Suppressor macrophage treated with lipopolysaccharide for 4 hours (primary cell): ENCODE data around the gene SMARCE1.
A peak's percentile ranks its signal among the peaks of the same experiment; 100 is the strongest.

ENCODE experiments used
- DNase-seq: peaks from one replicate; pipeline ENCODE4 v3.0.0-alpha.2; 2020

The SMARCE1 gene

DNA sequence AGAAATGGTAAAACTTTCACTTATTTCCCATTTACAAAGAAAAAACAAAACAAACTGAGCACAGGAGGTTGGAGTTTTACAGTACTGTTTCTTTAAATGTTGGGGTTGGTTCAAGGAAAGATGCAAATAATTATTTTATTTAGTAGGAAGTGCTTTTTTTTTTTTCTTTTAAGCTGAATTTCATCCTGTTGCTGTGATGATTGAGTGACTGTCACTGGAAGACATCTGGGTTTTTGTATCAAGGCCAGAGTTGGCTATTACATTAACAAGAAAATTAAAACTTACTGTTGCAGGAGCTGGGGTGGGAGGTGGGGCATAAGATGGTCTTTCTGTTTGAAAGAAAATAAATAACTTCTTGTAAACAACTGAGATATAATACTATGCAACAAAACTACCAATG is 2.3 kb downstream of the SMARCE1 start:
- no peak for DNase-seq

DNA sequence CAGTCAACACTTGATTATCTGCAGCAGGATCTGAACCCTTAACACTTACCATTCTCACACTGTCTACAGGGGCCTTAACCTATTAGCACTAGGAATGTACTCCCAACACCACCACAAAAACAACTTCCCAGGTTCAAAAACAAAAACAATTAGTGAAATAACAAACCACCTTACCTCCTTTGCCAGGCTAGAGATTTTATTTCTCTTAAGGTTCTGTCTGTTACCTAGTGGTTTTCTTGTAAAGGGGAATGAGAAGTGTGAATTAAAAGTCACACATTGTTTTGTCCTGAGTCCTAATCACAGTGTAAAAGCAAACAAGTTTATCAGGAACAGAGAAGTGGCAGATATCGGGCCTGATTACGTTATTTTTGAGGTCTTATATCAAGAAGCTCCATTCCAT is 9.7 kb downstream of the SMARCE1 start:
- no peak for DNase-seq

DNA sequence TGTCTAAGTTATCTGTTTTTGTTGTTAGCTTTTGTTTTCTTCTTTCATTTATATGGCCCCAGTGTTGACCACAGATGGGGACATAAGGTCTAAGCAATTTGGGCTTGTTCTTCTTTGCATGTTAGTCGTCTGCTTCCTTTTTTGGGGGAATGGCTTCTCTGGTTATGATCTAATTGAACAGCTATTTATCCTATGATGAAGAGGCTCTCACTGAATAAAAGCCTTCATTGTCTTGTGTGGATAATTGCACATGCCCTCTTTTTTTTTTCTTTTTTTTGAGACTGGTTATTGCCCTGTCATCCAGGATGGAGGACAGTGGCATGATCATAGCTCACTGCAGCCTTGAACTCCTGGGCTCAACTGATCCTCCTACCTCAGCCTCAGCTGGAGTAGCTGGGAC is 13.7 kb downstream of the SMARCE1 start:
- no peak for DNase-seq

DNA sequence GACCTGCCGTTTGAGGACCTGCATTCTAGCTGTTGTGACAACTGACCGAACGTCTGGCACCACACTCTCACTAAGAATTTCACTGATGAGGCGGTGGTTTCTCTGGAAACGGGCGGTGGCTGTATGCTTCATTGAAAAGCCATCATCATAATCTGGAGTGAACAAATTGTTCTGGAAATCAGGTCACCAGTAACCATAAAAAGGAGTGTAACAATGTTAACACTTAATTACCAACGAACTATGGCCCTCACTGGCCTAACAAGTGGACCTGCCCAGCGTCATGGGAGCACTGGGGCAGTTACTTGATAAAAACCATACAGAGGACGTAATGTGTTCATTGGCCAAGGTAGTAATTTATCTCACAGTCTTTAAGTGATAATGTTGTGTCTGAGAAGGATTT is 15.4 kb downstream of the SMARCE1 start:
- no peak for DNase-seq

DNA sequence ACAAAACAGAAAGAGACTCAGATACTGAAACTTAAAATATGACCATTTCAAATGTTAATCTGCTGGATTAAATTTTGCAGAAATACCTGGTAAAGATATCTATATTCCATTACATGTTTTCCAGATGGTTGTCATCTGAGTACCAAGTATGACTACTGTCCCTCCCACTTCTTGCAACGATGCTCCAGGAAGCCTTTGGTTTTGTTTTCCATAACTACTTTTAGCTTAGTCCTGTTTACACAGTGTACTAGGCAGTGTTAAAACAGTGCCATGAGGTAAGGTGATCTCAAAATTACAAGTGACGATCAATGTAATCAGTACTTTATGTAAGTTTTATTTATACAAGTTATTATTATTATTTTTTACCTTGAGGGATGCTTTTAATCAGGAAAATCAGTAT is 17.8 kb downstream of the SMARCE1 start:
- DNase-seq: no peak

DNA sequence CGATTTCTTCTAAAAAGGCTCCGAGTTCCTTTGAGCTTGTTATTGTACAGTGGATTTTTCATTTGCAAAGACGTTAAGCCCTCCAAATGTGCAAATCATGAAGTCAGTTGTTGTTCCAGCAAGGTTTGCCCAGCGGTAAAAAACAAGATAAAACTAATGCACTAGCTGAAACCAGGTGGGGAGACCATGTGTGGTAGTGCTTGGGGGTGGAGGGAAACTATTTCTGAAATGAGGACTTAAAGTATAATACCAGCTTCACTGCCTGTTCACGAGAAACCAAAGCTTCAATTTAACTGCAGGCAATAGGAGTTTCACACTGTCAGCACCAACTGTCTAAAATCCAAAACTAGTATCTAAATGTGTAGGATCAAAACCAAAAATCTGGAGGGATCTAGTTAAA is 22.3 kb downstream of the SMARCE1 start:
- no peak for DNase-seq

DNA sequence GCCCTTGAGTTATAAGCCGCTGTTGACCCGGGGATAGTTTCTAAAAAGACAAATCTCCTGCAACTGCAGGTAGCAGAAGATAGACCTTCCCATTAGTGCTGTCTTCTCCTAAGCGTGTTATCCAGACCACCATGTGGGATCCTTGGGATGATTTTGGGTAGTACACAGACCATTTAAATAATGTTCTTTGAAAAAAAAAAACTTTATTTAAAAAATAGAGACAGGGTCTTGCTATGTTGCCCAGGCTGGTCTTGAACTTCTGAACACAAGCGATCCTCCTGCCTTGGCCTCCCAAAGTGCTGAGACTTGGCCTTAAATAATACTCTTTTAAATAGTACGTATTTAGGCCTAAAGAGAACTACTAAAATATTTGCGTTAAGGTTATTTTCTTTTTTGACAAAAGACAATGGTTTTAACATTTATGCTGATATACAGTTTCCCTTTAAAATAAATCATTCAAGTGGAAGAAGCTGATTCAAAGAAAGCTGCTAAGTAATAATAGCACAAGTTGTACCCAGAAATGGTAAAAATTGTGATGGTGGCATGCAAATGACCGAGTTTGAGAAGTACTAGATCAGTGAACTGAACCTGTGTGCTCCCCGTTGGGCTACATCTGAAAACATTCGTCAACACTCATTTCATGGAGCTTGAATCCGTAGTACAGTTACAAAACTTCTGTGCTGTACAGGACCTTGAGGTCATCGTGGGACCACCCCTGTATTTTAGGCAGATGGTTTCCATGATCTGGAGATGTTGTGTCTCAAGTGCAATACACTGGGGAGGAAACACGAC is 24.0 kb downstream of the SMARCE1 start:
- no peak for DNase-seq

DNA sequence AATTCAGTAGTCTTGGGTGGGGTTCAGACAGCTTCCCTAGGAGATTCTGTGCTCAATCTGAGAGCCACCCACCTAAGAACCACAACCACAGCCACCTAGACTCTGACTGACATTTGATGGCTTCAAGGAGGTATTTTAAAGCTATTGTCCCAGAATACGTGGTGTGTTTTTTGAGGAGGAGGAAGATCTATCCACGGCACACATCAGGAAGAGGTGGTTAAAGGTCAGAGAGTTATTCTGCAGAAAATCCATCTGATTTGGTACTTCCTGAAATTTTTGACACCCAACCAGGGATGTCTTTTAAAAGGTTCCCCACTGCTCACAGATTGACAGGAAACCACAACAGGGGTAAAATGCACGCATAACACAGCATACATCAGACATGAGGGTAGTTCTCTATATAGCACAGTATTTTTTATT is 25.1 kb downstream of the SMARCE1 start:
- no peak for DNase-seq

DNA sequence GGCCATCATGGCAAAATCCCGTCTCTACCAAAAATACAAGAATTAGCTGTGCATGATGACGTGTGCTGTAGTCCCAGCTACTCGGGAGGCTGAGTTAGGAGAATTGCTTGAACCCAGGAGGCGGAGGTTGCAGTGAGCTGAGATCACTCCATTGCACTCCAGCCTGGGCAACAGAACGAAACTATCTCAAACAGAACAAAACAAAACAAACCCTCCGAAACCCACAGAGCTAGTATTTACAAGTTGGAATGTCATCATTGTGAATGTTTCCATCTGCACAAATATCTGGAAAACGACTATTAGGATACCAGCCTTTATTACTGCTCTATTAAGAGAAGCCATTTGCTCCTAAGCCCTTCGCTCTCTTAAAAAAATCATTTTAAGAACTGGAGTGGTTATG is 26.0 kb downstream of the SMARCE1 start:
- DNase-seq: no peak

DNA sequence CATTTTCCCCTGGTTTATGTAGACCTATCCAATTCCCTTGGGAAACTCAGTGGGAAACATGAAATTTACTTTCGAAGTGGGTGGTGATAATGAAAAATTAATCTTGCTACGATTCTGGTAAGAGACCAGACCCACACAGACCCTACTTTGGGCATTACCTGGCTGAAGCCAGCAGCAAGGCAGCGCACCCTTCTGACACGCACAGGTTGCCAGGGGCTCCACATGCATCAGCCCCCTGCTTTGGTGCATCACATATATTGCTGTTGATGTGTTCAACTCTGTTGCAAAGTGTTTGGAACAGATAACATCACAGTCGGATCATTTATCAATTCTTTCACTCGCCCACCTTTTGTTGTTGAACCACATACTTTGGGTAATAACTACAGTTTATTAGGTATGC is 26.6 kb downstream of the SMARCE1 start:
- no peak for DNase-seq

DNA sequence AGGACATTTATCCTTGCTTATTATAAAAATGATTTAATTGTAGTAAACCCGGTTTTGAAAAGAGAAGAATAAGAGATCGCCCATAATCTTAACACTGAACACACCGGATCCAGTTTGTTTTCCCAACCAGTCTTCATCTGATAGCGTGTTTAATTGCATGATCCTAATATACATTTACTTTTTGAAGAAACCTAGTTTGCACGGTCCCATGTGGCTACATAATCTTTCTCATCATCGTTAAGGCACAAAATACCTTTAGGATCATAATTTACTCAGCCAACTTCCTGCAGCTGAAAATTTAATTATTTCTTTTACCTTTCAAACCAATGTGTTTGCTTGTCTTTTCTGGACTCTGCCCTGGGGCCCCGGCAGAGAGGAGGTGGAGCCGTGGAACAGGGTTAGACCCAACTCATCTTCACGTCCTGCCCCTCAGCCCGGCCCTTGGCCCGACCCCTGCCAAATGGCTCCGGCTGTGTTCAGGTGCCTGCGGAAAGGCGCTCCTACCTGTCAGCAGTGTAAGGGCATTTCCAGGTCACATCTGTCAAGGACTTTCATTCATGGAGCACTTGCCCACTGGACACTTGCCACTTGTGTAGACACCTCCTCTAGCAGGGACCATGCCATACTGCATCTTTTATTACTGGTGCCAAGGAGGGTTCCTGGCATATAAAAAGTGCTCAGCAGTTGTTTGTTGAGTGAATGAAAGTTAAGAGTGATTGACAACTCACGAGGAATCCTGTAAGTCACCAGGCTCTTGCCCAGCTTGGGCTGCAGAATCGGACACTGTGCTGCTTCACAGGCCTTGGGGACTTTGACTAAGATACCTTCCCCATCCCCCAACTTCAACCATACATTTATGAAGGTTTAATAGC is 28.6 kb downstream of the SMARCE1 start:
- DNase-seq: no peak

DNA sequence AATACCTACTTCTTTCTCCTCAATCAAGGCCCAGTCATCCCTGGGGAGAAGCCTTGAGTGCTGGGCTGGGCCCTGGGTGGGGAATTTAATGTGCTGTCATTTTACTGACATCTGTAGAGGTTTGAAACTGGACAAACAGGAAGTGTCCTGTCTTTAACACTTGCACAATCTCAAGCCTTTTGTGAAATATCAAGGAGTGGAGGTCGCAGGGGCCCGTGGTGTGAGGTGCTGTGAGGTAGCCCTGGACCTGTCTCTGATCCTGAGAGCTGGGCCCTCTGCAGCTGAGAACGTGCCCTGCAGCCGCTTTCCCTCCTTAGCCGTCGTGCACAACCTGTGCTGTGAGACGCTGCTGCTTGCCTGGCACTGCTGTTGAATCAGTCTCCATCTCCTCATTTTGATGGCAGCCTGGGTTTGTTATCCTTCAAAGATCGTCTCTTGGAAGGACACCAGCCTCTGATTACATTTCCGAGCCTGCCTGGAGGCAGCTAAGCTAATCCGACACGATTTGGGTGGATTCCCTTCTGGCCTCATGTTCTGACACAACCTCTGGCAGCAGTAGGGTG is 29.9 kb downstream of the SMARCE1 start:
- DNase-seq: peak; percentile 75

DNA sequence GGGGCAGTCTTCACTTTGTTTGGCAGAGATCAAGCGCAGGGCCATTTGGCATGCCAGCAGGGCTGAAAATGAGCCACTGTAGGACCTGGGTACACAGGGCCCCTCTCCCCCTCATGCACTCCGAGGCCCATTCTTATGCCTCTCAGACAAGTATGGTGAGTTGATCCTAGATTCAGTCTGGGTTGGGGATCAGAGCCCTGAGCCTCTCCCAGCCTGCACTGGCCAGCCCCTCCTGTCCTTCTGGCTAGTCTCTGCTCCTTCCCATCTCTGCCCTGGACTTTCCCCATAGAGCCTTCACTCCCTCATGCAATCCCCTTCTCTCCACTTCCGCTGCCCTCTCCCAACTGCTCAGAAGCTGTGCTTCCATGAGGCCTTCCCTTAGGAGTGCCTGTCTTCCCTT is 31.0 kb downstream of the SMARCE1 start:
- no peak for DNase-seq

DNA sequence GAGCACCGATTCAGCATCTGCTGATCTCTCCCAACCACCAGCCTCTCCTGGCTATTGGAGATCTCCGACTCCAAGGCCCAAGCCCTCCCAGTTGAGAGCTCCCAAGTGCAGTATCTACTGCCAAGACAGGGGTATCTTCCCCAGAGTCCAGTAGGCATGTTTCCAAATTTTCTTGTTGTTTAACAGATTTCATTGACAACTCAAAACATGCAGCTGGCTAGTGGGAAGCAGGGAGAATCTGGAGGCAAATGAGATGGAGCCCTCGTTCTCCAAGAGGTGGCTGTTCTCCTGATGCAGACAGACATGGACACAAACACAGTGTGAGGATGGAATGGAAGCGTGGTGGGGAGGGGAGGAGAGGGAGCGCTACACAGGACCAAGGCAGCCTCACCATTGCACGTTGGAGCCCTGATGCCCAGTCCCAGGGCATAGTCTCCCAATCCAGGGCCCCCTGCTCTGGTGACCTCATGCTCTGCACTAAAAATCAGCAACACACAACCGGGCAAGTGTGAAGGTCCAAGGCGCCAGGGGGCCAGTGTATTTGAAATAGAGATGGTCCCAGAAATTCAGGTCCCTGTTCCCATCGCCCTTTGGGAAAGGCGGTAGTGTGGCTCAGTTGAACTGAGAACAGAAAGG is 31.7 kb downstream of the SMARCE1 start:
- DNase-seq: no peak

DNA sequence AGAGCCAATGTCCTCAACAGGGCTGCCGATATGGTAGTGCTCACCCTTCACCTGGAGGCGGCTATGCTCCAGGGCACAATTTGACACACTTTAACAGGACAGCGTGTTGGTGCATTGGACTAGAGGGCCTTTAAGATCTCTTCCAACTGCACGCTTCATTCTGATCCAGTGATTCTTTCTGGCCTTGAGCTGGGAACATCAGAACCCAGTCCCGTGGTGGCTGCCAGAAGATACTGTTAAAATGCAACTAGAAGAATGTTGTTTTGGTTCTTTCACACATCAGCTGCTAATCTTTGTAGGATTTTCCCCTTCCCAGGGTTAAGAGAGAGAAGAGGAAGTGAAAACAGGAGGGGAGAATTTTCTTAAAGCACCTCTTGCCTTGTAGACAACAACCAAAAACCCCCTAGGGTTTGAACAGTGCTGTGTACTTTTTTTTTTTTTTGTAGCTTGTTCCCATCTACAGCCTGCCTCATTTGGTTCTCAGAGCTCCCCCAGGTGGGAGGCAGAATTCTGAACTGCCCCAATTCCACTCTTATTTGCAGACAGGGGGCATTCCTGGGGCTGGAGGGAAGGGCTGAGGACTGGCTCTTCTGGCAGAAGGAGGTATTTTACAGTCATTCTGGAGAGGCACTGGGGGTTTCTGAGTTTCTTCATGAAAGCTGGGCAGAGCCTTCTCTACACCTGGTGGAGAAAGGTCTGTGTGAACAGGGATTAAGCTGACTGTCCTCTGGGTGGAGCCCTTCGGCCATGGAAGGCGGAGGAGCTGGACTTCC is 32.4 kb downstream of the SMARCE1 start:
- peak; percentile 89 for DNase-seq

DNA sequence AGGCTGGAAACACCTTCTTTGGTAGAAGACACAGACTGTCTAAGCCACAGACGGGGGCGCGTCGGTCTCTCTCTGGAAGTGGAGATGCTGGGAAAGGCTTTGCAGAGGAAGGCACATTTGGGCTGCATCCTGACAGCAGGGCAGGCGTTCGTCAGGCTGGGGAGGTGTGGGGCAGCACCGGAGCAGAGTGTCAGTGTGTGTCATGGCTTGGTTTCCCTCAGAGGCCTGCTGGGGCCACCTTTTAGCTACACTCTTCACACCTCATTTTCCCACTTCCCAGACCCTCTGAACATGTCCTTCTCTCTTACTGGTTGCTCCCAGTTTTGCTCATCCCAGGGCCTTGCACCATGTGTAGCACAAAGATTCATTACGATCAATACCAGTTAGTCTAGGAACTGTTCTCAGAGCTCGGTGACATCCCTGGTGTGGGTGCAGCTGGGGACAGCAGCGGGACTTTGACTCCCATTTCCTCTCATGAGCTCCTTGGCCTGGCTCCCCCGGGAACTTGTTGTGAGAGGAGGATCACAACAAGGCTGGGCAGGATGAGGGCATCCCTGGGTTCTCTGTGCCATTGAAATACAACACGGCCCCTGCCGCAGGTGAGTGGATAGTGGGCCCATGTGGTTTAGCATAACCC is 33.1 kb downstream of the SMARCE1 start:
- no peak for DNase-seq

DNA sequence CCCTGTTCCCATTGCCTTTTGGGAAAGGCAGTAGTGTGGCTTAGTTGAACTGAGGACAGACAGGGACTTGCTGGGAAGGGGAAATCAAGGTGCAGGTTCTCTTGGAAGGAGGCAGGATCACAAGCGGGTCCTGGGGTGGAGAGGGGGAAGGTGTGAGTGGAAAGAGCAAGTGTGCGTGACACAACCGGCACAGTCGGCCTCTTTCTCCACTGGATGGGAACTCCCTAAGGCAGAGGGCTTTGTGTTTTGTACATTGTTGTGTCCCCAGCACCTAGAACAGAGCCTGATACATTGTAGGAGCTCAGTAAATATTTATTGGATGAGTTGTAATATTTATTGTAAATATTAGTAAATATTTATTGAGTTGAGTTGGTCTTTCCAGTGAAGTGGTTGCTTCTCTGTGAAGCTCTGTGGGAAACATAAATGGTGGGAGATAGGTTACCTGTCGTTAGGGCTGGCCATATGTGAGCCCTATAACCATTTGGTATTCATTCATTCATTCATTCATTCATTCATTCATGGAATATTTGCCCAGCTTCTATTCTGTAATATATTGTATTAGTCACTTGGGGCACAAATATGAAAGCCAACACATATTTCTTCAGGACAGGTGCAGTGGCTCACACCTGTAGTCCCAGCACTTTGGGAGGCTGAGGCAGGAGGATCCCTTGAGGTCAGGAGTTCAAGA is 34.0 kb downstream of the SMARCE1 start:
- DNase-seq: no peak

DNA sequence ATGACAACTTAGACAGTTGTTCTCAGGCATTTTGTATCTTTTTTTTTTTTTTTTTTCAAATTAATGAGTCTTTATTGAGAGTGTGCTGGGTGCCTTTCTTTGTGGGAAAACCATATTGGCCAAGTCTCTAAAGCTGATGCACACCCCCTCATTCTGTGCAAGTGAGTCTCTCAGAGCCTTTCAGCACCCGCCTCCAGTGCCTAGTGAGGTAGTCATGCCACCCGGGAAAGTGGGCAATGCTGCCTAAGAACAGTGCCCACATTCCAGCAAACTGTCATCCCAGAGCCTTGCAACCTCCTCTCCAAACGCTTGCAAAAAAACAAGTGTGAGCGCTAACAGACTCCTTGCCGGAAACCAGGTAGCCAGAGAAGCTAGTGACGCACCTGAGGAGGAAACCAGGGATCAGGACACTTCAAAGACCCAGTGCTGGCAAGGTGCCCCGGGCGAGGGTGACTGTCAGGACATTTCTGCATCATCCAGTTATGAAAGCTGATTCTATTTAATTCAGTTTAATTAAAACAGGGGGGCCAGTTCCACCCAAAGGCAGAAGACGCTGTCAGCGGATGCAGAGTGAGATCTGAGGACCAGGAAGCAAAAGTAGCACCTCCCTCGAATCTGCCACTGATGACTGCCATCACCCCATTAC is 34.9 kb downstream of the SMARCE1 start:
- peak; percentile 32 for DNase-seq

DNA sequence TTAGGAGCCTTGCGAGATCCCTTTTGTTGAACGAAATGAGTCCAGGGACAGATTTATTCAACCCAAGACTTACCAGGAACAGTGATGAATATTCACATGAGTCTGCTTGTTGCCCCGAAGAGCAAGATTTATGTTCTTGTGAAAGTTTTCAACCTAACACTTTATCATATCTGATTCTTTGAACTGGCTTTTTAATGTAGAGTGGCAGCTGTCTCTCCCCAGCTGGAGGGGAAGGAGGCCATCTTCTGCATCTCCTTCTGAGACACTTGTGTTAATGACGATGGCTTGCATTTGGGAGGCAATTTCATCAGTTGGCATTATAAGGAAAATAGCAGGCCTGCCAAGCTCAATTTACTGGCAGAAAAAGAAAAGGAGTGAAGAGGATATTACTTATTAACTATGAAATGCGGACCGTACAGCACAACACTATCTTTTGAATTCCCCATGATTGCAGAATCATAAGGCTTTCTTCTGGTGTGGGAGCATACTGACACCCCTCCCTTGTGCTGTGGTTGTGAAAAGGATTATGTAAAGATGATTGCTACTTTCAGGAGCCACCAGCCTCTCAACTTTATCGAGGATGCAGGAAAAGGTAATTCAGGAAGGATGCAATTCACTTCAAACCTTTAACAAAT is 35.7 kb downstream of the SMARCE1 start:
- DNase-seq: no peak

DNA sequence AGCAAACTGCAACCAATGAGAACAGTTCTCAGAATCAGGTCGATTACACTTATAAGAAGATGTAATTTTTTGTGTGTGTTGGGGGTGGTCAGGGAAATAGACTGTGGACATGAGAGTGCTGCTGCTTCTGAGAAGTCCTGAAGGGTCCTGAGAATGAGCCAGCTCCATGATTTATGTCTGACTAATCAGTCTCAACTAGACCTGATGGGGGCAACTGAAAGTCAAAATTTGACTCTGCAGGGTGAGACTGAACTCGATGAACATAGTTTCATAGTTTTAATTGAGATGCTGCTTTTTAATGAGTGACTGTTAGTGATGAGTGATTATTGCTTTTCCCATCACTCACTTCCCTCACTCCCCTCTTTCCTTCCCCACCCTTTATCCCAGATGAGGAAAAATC is 37.3 kb downstream of the SMARCE1 start:
- no peak for DNase-seq
